IMR-90 (cell line): Measurements from ENCODE around the gene SNTG2.

ENCODE experiments used
- CHD1 ChIP-seq: IDR thresholded peaks from 2 replicates; pipeline ENCODE4 v1.6.1; 2012; ENCODE audit warnings: low read depth, low read length, improper control_type of control experiment
- FOS ChIP-seq: fragments of 150-350 bp; IDR thresholded peaks from 2 replicates; pipeline ENCODE4 v1.6.1; 2016; ENCODE audit warnings: low read depth, low read length
- MAFK ChIP-seq: IDR thresholded peaks from 2 replicates; pipeline ENCODE4 v1.6.1; 2012; ENCODE audit warnings: low read depth, low read length, improper control_type of control experiment
- MAZ ChIP-seq: IDR thresholded peaks from 2 replicates; pipeline ENCODE4 v1.6.1; 2012; ENCODE audit warnings: low read depth, mild to moderate bottlenecking, low read length, improper control_type of control experiment, moderate library complexity, borderline replicate concordance
- MXI1 ChIP-seq: IDR thresholded peaks from 2 replicates; pipeline ENCODE4 v1.6.1; 2012; ENCODE audit warnings: low read depth, mild to moderate bottlenecking, low read length, moderate library complexity, borderline replicate concordance
- NFE2L2 ChIP-seq: fragments of 150-350 bp; IDR thresholded peaks from 2 replicates; pipeline ENCODE4 v1.6.1; 2016; ENCODE audit warnings: low read depth, mild to moderate bottlenecking, low read length
- POLR2A ChIP-seq: IDR thresholded peaks from 2 replicates; pipeline ENCODE4 v1.6.1; 2012; ENCODE audit warnings: mild to moderate bottlenecking, low read depth, low read length
- RFX5 ChIP-seq: IDR thresholded peaks from 2 replicates; pipeline ENCODE4 v1.8.0; 2012; ENCODE audit warnings: low read depth, mild to moderate bottlenecking, low read length, moderate library complexity
- SMC3 ChIP-seq: fragments of 150-350 bp; IDR thresholded peaks from 2 replicates; pipeline ENCODE4 v1.6.1; 2016; ENCODE audit warnings: low read depth, mild to moderate bottlenecking, antibody characterized with exemption, low read length, moderate library complexity
- USF2 ChIP-seq: fragments of 150-350 bp; IDR thresholded peaks from 2 replicates; pipeline ENCODE4 v1.6.1; 2017; ENCODE audit warnings: mild to moderate bottlenecking, antibody characterized with exemption, low read length, low read depth
- TF ChIP-seq, protein P1 (sequence below): conservative IDR thresholded peaks from 2 replicates; pipeline ENCODE4 v1.5.1; 2012; ENCODE audit warnings: mild to moderate bottlenecking, low read depth, low read length, improper control_type of control experiment

GRCh38 chr2:1245193-1245592, 294.5 kb downstream of the SNTG2 start:
- no peak for TF ChIP-seq MAFK
- TF ChIP-seq, protein P1, sequence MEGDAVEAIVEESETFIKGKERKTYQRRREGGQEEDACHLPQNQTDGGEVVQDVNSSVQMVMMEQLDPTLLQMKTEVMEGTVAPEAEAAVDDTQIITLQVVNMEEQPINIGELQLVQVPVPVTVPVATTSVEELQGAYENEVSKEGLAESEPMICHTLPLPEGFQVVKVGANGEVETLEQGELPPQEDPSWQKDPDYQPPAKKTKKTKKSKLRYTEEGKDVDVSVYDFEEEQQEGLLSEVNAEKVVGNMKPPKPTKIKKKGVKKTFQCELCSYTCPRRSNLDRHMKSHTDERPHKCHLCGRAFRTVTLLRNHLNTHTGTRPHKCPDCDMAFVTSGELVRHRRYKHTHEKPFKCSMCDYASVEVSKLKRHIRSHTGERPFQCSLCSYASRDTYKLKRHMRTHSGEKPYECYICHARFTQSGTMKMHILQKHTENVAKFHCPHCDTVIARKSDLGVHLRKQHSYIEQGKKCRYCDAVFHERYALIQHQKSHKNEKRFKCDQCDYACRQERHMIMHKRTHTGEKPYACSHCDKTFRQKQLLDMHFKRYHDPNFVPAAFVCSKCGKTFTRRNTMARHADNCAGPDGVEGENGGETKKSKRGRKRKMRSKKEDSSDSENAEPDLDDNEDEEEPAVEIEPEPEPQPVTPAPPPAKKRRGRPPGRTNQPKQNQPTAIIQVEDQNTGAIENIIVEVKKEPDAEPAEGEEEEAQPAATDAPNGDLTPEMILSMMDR: no peak
- TF ChIP-seq USF2: no peak
- no peak for TF ChIP-seq NFE2L2
- TF ChIP-seq POLR2A: no peak
- TF ChIP-seq SMC3: no peak
- no peak for TF ChIP-seq MAZ
- TF ChIP-seq MXI1: no peak
- TF ChIP-seq RFX5: no peak
- no peak for TF ChIP-seq CHD1
- TF ChIP-seq FOS: no peak
